Mucosa of stomach (tissue), 1 donor: ENCODE measurements around the gene KCNJ15.

Experiments
- H3K27me3 ChIP-seq: one replicate; pipeline ENCODE4 v1.7.0; 2013; ENCODE audit warnings: mild to moderate bottlenecking, low read length; ENCODE audit not compliant: control insufficient read depth, insufficient read depth
- H3K36me3 ChIP-seq: one replicate; pipeline ENCODE4 v1.7.0; 2013; ENCODE audit warnings: low read length; ENCODE audit not compliant: control insufficient read depth, insufficient read depth
- H3K4me1 ChIP-seq: one replicate; pipeline ENCODE4 v1.7.0; 2013; ENCODE audit warnings: mild to moderate bottlenecking, low read length; ENCODE audit not compliant: control insufficient read depth, insufficient read depth
- H3K4me3 ChIP-seq: one replicate; pipeline ENCODE4 v1.7.0; 2013; ENCODE audit warnings: low read length
- H3K9ac ChIP-seq: one replicate; pipeline ENCODE4 v1.7.0; 2013; ENCODE audit warnings: mild to moderate bottlenecking, low read length, moderate library complexity
- H3K9me3 ChIP-seq: one replicate; pipeline ENCODE4 v1.7.0; 2013; ENCODE audit warnings: mild to moderate bottlenecking, low read length, moderate library complexity; ENCODE audit not compliant: control insufficient read depth
- donor health status: Pancreatic carcinoma.

KCNJ15 gene

GRCh38 chr21:38310646-38311485, 54.1 kb downstream of the KCNJ15 start:
- H3K4me3 ChIP-seq, result no peak overlapping the region
- H3K27me3 ChIP-seq, result no peaks in the 10 kb centered on the region
- no peaks in the 10 kb centered on the region for H3K36me3 ChIP-seq
- no peaks in the 10 kb centered on the region for H3K9me3 ChIP-seq
- no peaks in the 10 kb centered on the region for H3K4me1 ChIP-seq
- H3K9ac ChIP-seq, result no peak overlapping the region

- Histone ChIP-seq H3K36me3 (no peaks in the 10 kb centered on the region), H3K4me1 (no peaks in the 10 kb centered on the region), H3K9ac (no peak overlapping the region), H3K27me3 (no peaks in the 10 kb centered on the region), H3K4me3 (no peak overlapping the region), H3K9me3 (no peaks in the 10 kb centered on the region)
Measured at GRCh38 chr21:38311765-38312164, 55.0 kb downstream of the KCNJ15 start.

GRCh38 chr21:38312822-38313221, 56.0 kb downstream of the KCNJ15 start:
- H3K9me3 ChIP-seq, result no peaks in the 10 kb centered on the region
- H3K4me3 ChIP-seq, result no peak overlapping the region
- H3K9ac ChIP-seq, result no peak overlapping the region
- no peaks in the 10 kb centered on the region for H3K27me3 ChIP-seq
- H3K4me1 ChIP-seq, result no peaks in the 10 kb centered on the region
- no peaks in the 10 kb centered on the region for H3K36me3 ChIP-seq

- no peak overlapping the region for H3K4me3 ChIP-seq
- no peaks in the 10 kb centered on the region for H3K27me3 ChIP-seq
- H3K9me3 ChIP-seq, result no peaks in the 10 kb centered on the region
- no peaks in the 10 kb centered on the region for H3K36me3 ChIP-seq
- H3K4me1 ChIP-seq, result no peaks in the 10 kb centered on the region
- H3K9ac ChIP-seq, result no peak overlapping the region
Measured at GRCh38 chr21:38314558-38314957, 57.8 kb downstream of the KCNJ15 start.

GRCh38 chr21:38315122-38315521, 58.3 kb downstream of the KCNJ15 start:
- H3K27me3 ChIP-seq, result no peaks in the 10 kb centered on the region
- H3K9me3 ChIP-seq, result no peaks in the 10 kb centered on the region
- H3K9ac ChIP-seq, result no peak overlapping the region
- H3K4me3 ChIP-seq, result no peak overlapping the region
- no peaks in the 10 kb centered on the region for H3K4me1 ChIP-seq
- no peaks in the 10 kb centered on the region for H3K36me3 ChIP-seq

- no peaks in the 10 kb centered on the region for H3K9me3 ChIP-seq
Measured at GRCh38 chr21:38319781-38320180, 63.0 kb downstream of the KCNJ15 start.

GRCh38 chr21:38321568-38321967, 64.8 kb downstream of the KCNJ15 start:
- no peaks in the 10 kb centered on the region for H3K9me3 ChIP-seq
- no peak overlapping the region for H3K4me3 ChIP-seq
- no peak overlapping the region for H3K9ac ChIP-seq
- no peaks in the 10 kb centered on the region for H3K27me3 ChIP-seq
- H3K4me1 ChIP-seq, result no peaks in the 10 kb centered on the region
- no peaks in the 10 kb centered on the region for H3K36me3 ChIP-seq

More at GRCh38 chr21:38319781-38320180, 63.0 kb downstream of the KCNJ15 start:
- Histone ChIP-seq H3K36me3 (no peaks in the 10 kb centered on the region), H3K4me1 (no peaks in the 10 kb centered on the region), H3K27me3 (no peaks in the 10 kb centered on the region), H3K9ac (no peak overlapping the region), H3K4me3 (no peak overlapping the region)

- H3K36me3 ChIP-seq, result no peaks in the 10 kb centered on the region
- no peaks in the 10 kb centered on the region for H3K9me3 ChIP-seq
- no peak overlapping the region for H3K4me3 ChIP-seq
- no peaks in the 10 kb centered on the region for H3K4me1 ChIP-seq
- no peaks in the 10 kb centered on the region for H3K27me3 ChIP-seq
- H3K9ac ChIP-seq, result no peak overlapping the region
Measured at GRCh38 chr21:38322311-38322950, 65.6 kb downstream of the KCNJ15 start.

- Histone ChIP-seq H3K9me3 (no peaks in the 10 kb centered on the region), H3K27me3 (no peaks in the 10 kb centered on the region), H3K4me1 (no peaks in the 10 kb centered on the region), H3K9ac (no peak overlapping the region), H3K4me3 (no peak overlapping the region), H3K36me3 (no peaks in the 10 kb centered on the region)
Measured at GRCh38 chr21:38323721-38324531, 67.1 kb downstream of the KCNJ15 start.

GRCh38 chr21:38325216-38325615, 68.4 kb downstream of the KCNJ15 start:
- Histone ChIP-seq H3K4me3 (no peak overlapping the region), H3K9me3 (no peaks in the 10 kb centered on the region), H3K36me3 (no peaks in the 10 kb centered on the region), H3K27me3 (no peaks in the 10 kb centered on the region), H3K4me1 (no peaks in the 10 kb centered on the region), H3K9ac (no peak overlapping the region)

GRCh38 chr21:38325731-38326420, 69.1 kb downstream of the KCNJ15 start:
- Histone ChIP-seq H3K9me3 (no peaks in the 10 kb centered on the region), H3K27me3 (no peaks in the 10 kb centered on the region), H3K4me1 (no peaks in the 10 kb centered on the region), H3K4me3 (no peak overlapping the region), H3K9ac (no peak overlapping the region), H3K36me3 (no peaks in the 10 kb centered on the region)
